OCI-LY7 (cell line): ENCODE results near the gene ATP6V1C2. TPM values are rescaled to one million over a fixed set of nuclear protein-coding genes. Genes with fewer than 3 reads are reported as not detected.
A peak's percentile ranks its signal among the peaks of the same experiment; 100 is the strongest.

ENCODE experiments used
- BruUV-seq: library from RNA; stranded (reverse); fragments of 400-500 nt; replicated peaks from 2 replicates; lab custom pipeline; 2021; lab: Mats Ljungman, UMichigan
- CTCF ChIA-PET: fragments of 300-600 bp; sonication (Branson Sonifier 250); formaldehyde crosslinking; loops from one replicate; lab custom pipeline; 2022; ENCODE audit warnings: antibody characterized with exemption; ENCODE audit not compliant: unreplicated experiment; lab: Charles Lee
- POLR2A ChIA-PET: fragments of 300-600 bp; sonication (Branson Sonifier 250); formaldehyde crosslinking; loops from one replicate; lab custom pipeline; 2022; ENCODE audit warnings: antibody characterized with exemption; lab: Charles Lee
- DNase-seq: peaks from one replicate; pipeline ENCODE4 v3.0.0-alpha.2; 2015; ENCODE audit warnings: low spot score
- H2AFZ ChIP-seq: fragments of 200-600 bp; sonication (generic), shearing (Covaris generic); 2 replicates; pipeline ENCODE4 v1.6.1; 2014; ENCODE audit warnings: mild to moderate bottlenecking, antibody characterized with exemption, low read length, moderate library complexity
- H3K27ac ChIP-seq: fragments of 200-600 bp; sonication (generic); 2 replicates; pipeline ENCODE4 v1.5.1; 2014; ENCODE audit warnings: mixed run types, low read depth, mild to moderate bottlenecking, moderate library complexity, low read length, inconsistent platforms; ENCODE audit not compliant: poor library complexity, severe bottlenecking
- H3K36me3 ChIP-seq: fragments of 200-600 bp; sonication (generic); 2 replicates; pipeline ENCODE4 v1.6.1; 2014; ENCODE audit warnings: mild to moderate bottlenecking, antibody characterized with exemption, low read length, moderate library complexity, mixed read lengths; ENCODE audit not compliant: insufficient read depth
- H3K4me1 ChIP-seq: fragments of 200-600 bp; sonication (generic); 2 replicates; pipeline ENCODE4 v1.5.1; 2014; ENCODE audit warnings: mild to moderate bottlenecking, low read length; ENCODE audit not compliant: insufficient read depth, poor library complexity, severe bottlenecking
- H3K4me2 ChIP-seq: fragments of 200-600 bp; sonication (generic); 2 replicates; pipeline ENCODE4 v1.6.1; 2014; ENCODE audit warnings: mild to moderate bottlenecking, low read length
- H3K4me3 ChIP-seq: fragments of 200-600 bp; sonication (generic); 2 replicates; pipeline ENCODE4 v1.5.1; 2014; ENCODE audit warnings: mild to moderate bottlenecking, low read depth, low read length; ENCODE audit not compliant: poor library complexity, severe bottlenecking
- H3K79me2 ChIP-seq: fragments of 200-600 bp; sonication (generic); 2 replicates; pipeline ENCODE4 v1.6.1; 2016; ENCODE audit warnings: low read depth, mild to moderate bottlenecking, low read length, moderate library complexity, mixed read lengths; ENCODE audit not compliant: insufficient read depth
- H3K9me2 ChIP-seq: fragments of 200-600 bp; sonication (generic); 2 replicates; pipeline ENCODE4 v1.6.1; 2016; ENCODE audit warnings: mild to moderate bottlenecking, low read length, mixed read lengths; ENCODE audit not compliant: insufficient read depth
- H3K9me3 ChIP-seq: fragments of 200-600 bp; sonication (generic); 2 replicates; pipeline ENCODE4 v1.6.1; 2014; ENCODE audit warnings: mild to moderate bottlenecking, mixed run types, low read length, mixed read lengths
- H4K20me1 ChIP-seq: fragments of 200-600 bp; sonication (generic); 2 replicates; pipeline ENCODE4 v1.6.1; 2014; ENCODE audit warnings: mild to moderate bottlenecking, antibody characterized with exemption, low read length, moderate library complexity, mixed read lengths; ENCODE audit not compliant: insufficient read depth
- EZH2phosphoT487 ChIP-seq: fragments of 200-600 bp; sonication (generic); IDR thresholded peaks from 2 replicates; pipeline ENCODE4 v1.6.1; 2018; ENCODE audit warnings: low read depth, borderline replicate concordance, mild to moderate bottlenecking, mixed run types, antibody characterized with exemption, low read length, moderate library complexity, mixed read lengths
- intact Hi-C: fragments of 100-400 bp; cut with micrococcal nuclease; formaldehyde crosslinking; loops from one replicate; pipeline ENCODE4 v1.10.0; 2022; ENCODE audit not compliant: unreplicated experiment
- total RNA-seq, 2 experiments: library from RNA; depleted of rRNA in 1 of 2; stranded (reverse); fragments of >200 nt in 1 of 2; shearing (Covaris generic) in 1 of 2; gene quantifications; 2 replicates each; pipeline ENCODE4 v1.2.3, GENCODE V29; 2014 to 2022
- TF ChIP-seq, protein P1 (sequence below): fragments of 200-600 bp; sonication (generic); conservative IDR thresholded peaks from 2 replicates; pipeline ENCODE4 v1.5.1; 2014; ENCODE audit warnings: mild to moderate bottlenecking, antibody characterized with exemption, low read length, moderate library complexity, mixed read lengths

ATP6V1C2 gene
- total RNA-seq, 2 experiments from 2014 or later = 0.13 TPM; not detected in 1

DNA sequence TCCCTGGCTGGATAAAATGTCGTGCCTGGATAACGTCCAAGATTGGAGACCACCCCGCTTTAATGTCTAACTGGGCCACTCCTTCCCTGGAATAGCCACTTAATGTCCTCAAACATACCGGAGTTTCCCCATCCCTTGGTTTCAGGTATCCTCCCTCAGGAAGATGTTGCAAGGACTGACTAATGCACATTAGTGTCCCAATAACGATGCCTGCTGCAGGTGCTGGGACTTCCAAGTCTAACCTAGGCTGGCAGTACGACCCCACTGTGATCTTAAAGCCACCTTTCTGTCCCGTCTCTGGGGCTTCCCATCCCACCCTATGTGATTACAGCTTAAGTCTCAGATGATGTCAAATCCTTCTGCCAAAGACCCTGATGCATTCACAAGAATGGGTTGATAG lies 1.1 kb upstream of the ATP6V1C2 start:
- no peak overlapping the region for H3K4me2 ChIP-seq
- TF ChIP-seq, protein P1, sequence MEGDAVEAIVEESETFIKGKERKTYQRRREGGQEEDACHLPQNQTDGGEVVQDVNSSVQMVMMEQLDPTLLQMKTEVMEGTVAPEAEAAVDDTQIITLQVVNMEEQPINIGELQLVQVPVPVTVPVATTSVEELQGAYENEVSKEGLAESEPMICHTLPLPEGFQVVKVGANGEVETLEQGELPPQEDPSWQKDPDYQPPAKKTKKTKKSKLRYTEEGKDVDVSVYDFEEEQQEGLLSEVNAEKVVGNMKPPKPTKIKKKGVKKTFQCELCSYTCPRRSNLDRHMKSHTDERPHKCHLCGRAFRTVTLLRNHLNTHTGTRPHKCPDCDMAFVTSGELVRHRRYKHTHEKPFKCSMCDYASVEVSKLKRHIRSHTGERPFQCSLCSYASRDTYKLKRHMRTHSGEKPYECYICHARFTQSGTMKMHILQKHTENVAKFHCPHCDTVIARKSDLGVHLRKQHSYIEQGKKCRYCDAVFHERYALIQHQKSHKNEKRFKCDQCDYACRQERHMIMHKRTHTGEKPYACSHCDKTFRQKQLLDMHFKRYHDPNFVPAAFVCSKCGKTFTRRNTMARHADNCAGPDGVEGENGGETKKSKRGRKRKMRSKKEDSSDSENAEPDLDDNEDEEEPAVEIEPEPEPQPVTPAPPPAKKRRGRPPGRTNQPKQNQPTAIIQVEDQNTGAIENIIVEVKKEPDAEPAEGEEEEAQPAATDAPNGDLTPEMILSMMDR = no peak
- TF ChIP-seq EZH2phosphoT487 = no peak
- intact Hi-C loops = no loop called here
- H3K4me3 ChIP-seq = no peak overlapping the region
- no peak for DNase-seq
- BruUV-seq = no TSS peak
- no peaks in the 10 kb centered on the region for H3K36me3 ChIP-seq
- peaks cover 10% of the 10 kb centered on the region for H3K4me1 ChIP-seq
- POLR2A ChIA-PET = no interaction called here
- no peaks in the 10 kb centered on the region for H3K9me2 ChIP-seq
- CTCF ChIA-PET = no interaction called here
- H3K79me2 ChIP-seq = no peaks in the 10 kb centered on the region
- H3K27ac ChIP-seq = no peak overlapping the region
- H2AFZ ChIP-seq = no peak overlapping the region
- H4K20me1 ChIP-seq = no peaks in the 10 kb centered on the region
- no peaks in the 10 kb centered on the region for H3K9me3 ChIP-seq

- intact Hi-C loops = no loop called here
- POLR2A ChIA-PET = no interaction called here
Measured at GRCh38 chr2:10720947-10721395, 459 bp upstream of the ATP6V1C2 start.

More at GRCh38 chr2:10720947-10721395, 459 bp upstream of the ATP6V1C2 start:
- TF ChIP-seq EZH2phosphoT487 = peak; percentile 76; the same call in 1 of the 2 replicates
- TF ChIP-seq, protein P1 = no peak
- Histone ChIP-seq H2AFZ (no peak overlapping the region), H3K9me3 (no peaks in the 10 kb centered on the region), H3K9me2 (no peaks in the 10 kb centered on the region), H3K4me1 (peaks cover 10% of the 10 kb centered on the region), H4K20me1 (no peaks in the 10 kb centered on the region), H3K36me3 (no peaks in the 10 kb centered on the region), H3K4me3 (peak overlapping the region; percentile 63), H3K4me2 (peak overlapping the region; percentile 80), H3K79me2 (no peaks in the 10 kb centered on the region), H3K27ac (no peak overlapping the region)
- BruUV-seq = no TSS peak
- CTCF ChIA-PET = interaction anchor here (0.6 kb wide), 1 partner anchor 16 kb away, joined by 5 read pairs; no protein-coding TSS in a partner anchor
- DNase-seq = peak; percentile 33
